Lower lobe of right lung (tissue), 2 donors: ENCODE results near the gene PNPLA7. TPM values are rescaled to one million over a fixed set of nuclear protein-coding genes. Genes with fewer than 3 reads are reported as not detected.
"Not testable (repeated sequence)": the region's sequence is repeated elsewhere in the genome, so short reads cannot be mapped to it uniquely, and the experiment has no call there.

Experiments used
- ATAC-seq, 2 donors: fragments of 200-7000 bp; cut with Tn5 transposase; one replicate each; pipeline ENCODE4 v1.9.1; 2020 to 2022; ENCODE audit warnings: mild to moderate bottlenecking in 2 of 2, moderate library complexity in 2 of 2
- DNase-seq: peaks from one replicate; pipeline ENCODE4 v3.0.0-alpha.2; 2020
- H3K27ac ChIP-seq: fragments of 200-600 bp; one replicate; pipeline ENCODE4 v1.8.0; 2022
- H3K27me3 ChIP-seq: fragments of 200-600 bp; one replicate; pipeline ENCODE4 v1.8.0; 2022; ENCODE audit warnings: low read depth
- H3K36me3 ChIP-seq: fragments of 200-600 bp; one replicate; pipeline ENCODE4 v1.8.0; 2022; ENCODE audit warnings: mild to moderate bottlenecking
- H3K4me1 ChIP-seq: fragments of 200-600 bp; one replicate; pipeline ENCODE4 v1.8.0; 2022
- H3K4me3 ChIP-seq: fragments of 200-600 bp; one replicate; pipeline ENCODE4 v1.8.0; 2022; ENCODE audit warnings: mild to moderate bottlenecking
- H3K9me3 ChIP-seq: fragments of 200-600 bp; one replicate; pipeline ENCODE4 v1.8.0; 2022
- intact Hi-C: fragments of 100-400 bp; cut with DNase I; formaldehyde crosslinking; loops from one replicate; pipeline ENCODE4 v1.11.0; 2022
- total RNA-seq: library from RNA; stranded (reverse); fragmentation: NEBNext Ultra II Directional; extraction: Animal tissue kit (Norgen Biotek cat#: 25700); gene quantifications from one replicate; pipeline ENCODE4 v1.2.1, GENCODE V29; 2021
- TF ChIP-seq, protein P1 (sequence below): fragments of 200-600 bp; IDR thresholded peaks from one replicate; pipeline ENCODE4 v1.8.0; 2022; ENCODE audit warnings: antibody characterized with exemption, mild to moderate bottlenecking
- donor health status: DM: no; HTN: yes; CAD: no; lungs with severe emphysema.

The PNPLA7 gene
- total RNA-seq, 1 donor from 2014 or later, result 12.2 TPM

DNA sequence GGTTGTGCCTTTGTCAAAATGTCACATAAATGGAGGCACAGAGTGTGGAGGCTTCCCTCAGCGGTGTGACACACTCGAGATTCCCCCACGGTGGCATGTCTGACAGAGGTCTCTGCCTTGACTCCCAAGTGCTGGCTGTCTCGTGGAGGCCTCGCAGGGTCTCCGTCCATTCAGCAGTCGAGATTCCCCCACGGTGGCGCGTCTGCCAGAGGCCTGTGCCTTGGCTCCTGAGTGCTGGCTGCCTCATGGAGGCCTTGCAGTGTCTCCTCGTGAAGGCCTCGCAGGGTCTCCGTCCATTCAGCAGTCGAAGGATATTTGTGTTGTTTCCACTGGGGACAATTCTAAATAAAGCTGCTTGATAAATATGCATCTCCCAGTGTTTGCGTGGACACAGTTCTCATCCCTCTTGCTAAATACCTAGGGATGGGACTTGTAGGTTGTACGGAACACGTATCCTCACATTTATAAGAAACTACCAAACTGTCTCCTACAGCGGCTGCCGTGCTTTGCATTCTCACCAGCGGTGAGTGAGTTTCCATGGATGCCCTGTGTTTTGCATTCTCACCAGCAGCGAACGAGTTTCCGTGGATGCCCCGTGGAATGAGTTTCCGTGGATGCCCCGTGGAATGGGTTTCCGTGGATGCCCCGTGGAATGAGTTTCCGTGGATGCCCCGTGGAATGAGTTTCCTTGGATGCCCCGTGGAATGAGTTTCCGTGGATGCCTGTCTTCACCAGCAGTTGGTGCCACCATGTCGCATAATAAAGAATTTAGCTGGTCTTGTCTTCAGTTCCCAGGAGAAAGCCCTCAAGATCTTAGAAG is 25.8 kb downstream of the PNPLA7 start:
- no peak overlapping the region for H3K27ac ChIP-seq
- H3K4me3 ChIP-seq, result no peak overlapping the region
- H3K9me3 ChIP-seq, result no peaks in the 10 kb centered on the region
- no peak for ATAC-seq
- DNase-seq, result no peak
- TF ChIP-seq, protein P1, sequence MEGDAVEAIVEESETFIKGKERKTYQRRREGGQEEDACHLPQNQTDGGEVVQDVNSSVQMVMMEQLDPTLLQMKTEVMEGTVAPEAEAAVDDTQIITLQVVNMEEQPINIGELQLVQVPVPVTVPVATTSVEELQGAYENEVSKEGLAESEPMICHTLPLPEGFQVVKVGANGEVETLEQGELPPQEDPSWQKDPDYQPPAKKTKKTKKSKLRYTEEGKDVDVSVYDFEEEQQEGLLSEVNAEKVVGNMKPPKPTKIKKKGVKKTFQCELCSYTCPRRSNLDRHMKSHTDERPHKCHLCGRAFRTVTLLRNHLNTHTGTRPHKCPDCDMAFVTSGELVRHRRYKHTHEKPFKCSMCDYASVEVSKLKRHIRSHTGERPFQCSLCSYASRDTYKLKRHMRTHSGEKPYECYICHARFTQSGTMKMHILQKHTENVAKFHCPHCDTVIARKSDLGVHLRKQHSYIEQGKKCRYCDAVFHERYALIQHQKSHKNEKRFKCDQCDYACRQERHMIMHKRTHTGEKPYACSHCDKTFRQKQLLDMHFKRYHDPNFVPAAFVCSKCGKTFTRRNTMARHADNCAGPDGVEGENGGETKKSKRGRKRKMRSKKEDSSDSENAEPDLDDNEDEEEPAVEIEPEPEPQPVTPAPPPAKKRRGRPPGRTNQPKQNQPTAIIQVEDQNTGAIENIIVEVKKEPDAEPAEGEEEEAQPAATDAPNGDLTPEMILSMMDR, result no peak
- no peaks in the 10 kb centered on the region for H3K27me3 ChIP-seq
- peaks cover 3% of the 10 kb centered on the region for H3K36me3 ChIP-seq
- H3K4me1 ChIP-seq, result no peaks in the 10 kb centered on the region
- intact Hi-C loops, result no loop called here

DNA sequence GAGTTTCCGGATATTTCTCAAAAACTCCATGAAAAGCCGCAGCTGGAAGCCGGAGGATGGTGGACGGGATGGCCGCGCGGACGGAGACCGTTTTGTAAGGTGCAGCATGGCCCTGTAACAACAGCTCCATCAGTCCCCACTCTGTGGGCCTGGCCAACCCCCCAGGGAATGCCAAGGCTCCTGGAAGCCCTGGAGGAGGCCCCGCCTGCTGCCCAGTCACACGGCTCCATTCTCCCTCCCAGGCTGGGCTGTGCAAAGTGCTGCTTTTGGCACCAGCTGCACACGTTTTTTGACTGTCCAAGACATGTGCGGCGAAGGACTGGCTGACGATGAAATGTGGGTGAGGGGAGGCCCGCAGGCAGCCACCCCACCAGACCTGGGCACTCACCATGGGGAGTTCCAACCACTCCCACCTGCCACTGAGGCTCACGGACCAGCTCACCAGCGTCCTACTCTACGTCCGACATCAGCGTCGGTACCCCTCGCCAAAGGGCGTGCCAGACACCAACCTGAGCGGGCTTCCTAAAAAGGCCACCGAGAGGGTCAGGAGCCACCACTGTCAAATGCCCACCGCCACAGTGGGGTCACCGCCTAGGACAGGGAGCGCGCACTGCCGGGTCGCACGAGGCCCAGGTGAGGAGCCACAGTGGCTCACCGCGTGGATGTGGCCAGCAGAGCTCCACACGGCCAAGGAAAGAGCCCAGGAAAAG is 27.3 kb downstream of the PNPLA7 start:
- Histone ChIP-seq H3K4me1 (no peaks in the 10 kb centered on the region), H3K9me3 (no peaks in the 10 kb centered on the region), H3K27ac (no peak overlapping the region), H3K27me3 (no peaks in the 10 kb centered on the region), H3K36me3 (peaks cover 3% of the 10 kb centered on the region), H3K4me3 (no peak overlapping the region)
- DNase-seq (no peak), ATAC-seq (peak in 1 of 2 donors; percentile 32)
- intact Hi-C loops, result no loop called here
- TF ChIP-seq, protein P1, result no peak

DNA sequence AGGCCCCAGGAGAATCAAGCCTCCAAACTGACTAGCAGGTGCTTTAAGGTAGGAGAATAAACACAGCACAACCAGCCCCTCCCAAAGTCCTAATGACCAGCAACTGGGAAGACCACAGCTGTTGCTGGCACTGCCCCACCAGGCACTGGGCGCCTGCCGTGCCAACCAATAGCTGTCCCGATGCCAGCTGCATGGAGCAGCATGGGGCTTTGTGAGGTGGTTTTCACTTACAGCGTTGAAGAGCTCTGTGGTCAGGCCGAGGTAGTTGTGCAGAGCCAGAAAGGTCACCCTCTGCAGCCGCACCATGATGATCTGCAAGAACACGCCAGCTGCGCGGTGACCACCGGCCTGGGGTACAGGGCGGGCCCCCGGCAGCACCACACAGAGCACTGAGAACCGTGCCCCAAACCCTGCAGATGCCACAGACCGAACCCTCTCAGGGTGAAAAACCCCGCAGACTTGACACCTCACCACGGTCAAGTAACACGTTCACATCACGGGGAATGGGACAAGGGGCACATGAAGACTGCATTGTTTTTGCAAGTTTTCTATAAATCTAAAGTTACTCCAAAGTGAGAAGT is 28.7 kb downstream of the PNPLA7 start:
- H3K36me3 ChIP-seq, result peaks cover 3% of the 10 kb centered on the region
- H3K27ac ChIP-seq, result no peak overlapping the region
- intact Hi-C loops, result no loop called here
- no peak overlapping the region for H3K4me3 ChIP-seq
- H3K9me3 ChIP-seq, result no peaks in the 10 kb centered on the region
- H3K27me3 ChIP-seq, result no peaks in the 10 kb centered on the region
- ATAC-seq, result peak in 1 of 2 donors; percentile 22
- TF ChIP-seq, protein P1, result no peak
- DNase-seq, result no peak
- H3K4me1 ChIP-seq, result no peaks in the 10 kb centered on the region

DNA sequence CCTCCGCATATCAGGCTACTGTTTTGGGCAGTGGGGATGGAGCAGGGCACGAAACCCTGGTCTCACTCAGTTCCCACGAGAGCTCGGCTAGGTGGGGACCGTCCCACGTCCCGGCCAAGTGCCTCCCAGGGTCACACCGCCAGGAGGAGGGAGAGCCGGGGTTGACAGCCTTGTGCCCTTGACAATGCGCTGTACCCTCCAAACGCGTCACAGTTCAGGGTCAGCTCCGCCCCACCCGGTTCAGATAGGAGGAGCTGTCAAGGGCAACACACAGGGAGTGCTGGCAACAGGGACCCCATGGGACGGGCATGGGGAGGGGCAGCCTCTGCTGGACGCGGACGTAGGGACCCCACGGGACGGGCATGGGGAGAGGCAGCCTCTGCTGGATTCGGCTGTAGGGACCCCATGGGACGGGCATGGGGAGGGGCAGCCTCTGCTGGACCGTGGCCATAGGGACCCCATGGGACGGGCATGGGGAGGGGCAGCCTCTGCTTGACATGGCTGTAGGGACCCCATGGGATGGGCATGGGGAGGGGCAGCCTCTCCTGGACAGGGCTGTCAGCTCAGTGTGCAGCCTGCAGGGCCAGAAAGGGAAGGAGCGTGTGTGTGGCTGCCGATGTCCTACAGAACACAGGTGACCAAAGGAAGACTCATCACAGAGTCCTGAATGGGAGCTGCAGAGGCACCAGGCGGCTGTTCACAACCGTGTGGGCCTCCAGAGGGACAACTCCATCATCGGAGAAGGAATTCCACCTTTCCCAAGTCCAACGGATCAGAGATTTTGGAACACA is 29.4 kb downstream of the PNPLA7 start:
- H3K9me3 ChIP-seq, result no peaks in the 10 kb centered on the region
- no peak overlapping the region for H3K27ac ChIP-seq
- intact Hi-C loops, result no loop called here
- peaks cover 3% of the 10 kb centered on the region for H3K36me3 ChIP-seq
- no peaks in the 10 kb centered on the region for H3K27me3 ChIP-seq
- H3K4me1 ChIP-seq, result no peaks in the 10 kb centered on the region
- ATAC-seq (no peak), DNase-seq (no peak)
- TF ChIP-seq, protein P1, result no peak
- H3K4me3 ChIP-seq, result no peak overlapping the region

DNA sequence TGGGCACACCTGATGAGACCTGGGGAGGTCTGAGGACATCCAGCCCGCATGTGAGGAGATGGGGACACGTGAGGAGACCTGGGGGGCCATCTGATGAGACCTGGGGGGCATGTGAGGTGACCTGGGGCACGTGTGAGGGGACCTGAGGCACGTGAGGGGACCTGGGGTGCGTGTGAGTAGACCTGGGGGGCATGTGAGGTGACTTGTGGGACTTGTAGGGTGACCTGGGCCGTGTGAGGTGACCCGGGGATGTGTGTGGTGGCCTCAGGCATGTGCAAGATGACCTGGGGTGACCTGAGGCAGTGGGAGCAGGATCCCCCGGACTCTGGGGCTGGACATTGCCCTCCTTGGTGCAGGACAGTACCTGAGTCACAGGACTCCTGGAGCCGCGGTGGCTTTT is 30.6 kb downstream of the PNPLA7 start:
- no peaks in the 10 kb centered on the region for H3K4me1 ChIP-seq
- H3K27me3 ChIP-seq, result no peaks in the 10 kb centered on the region
- intact Hi-C loops, result no loop called here
- no peak for DNase-seq
- no peak for ATAC-seq
- H3K4me3 ChIP-seq, result no peak overlapping the region
- TF ChIP-seq, protein P1, result no peak
- no peak overlapping the region for H3K27ac ChIP-seq
- H3K9me3 ChIP-seq, result no peaks in the 10 kb centered on the region
- peaks cover 3% of the 10 kb centered on the region for H3K36me3 ChIP-seq

DNA sequence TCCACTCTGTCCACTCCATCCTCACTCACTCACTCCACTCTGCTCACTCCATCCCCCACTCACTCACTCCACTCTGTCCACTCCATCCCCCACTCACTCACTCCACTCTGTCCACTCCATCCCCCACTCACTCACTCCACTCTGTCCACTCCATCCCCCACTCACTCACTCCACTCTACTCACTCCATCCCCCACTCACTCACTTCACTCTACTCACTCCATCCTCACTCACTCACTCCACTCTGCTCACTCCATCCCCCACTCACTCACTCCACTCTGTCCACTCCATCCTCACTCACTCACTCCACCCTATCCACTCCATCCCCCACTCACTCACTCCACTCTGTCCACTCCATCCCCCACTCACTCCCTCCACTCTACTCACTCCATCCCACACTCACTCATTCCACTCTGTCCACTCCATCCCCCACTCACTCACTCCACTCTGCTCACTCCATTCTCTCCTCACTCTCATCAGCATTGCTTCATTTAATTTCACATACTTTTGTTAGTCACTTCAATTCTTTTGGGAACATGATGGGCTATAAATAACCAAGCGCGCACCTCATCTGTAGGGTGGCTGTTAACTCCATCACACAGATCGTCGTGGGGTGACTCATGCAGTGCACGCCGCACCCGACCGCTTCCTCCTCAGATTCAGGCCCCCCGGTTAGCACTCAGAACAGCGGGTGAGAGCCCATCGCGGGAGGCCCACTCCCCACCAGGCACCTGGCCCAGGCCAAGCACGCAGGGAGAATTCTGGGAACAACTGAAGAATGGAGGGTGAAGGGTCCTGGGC is 31.3 kb downstream of the PNPLA7 start:
- intact Hi-C loops, ATAC-seq, H3K4me1 ChIP-seq, H3K9me3 ChIP-seq, H3K36me3 ChIP-seq, H3K27me3 ChIP-seq, H3K27ac ChIP-seq, H3K4me3 ChIP-seq, DNase-seq: not testable (repeated sequence)
